K562 (cell line): ENCODE results near the gene RAI1. TPM values are rescaled to one million over a fixed set of nuclear protein-coding genes. Genes with fewer than 3 reads are reported as not detected.
A peak's percentile ranks its signal among the peaks of the same experiment; 100 is the strongest.

Experiments used
- ATAC-seq: fragments of 200-7000 bp; cut with Tn5 transposase; 3 replicates; pipeline ENCODE4 v1.9.1; 2020; ENCODE audit warnings: moderate library complexity
- BruUV-seq: library from RNA; stranded (reverse); fragments of 400-500 nt; replicated peaks from 2 replicates; lab custom pipeline; 2021; lab: Mats Ljungman, UMichigan
- CTCF ChIA-PET: fragments of 300-600 bp; formaldehyde crosslinking; extraction: SDS; loops from one replicate; lab custom pipeline; 2021; ENCODE audit warnings: low intra/inter-chr PET ratio; lab: Yijun Ruan, JAX
- POLR2A ChIA-PET: fragments of 300-600, 350-650 bp; sonication (Branson Sonifier 250); formaldehyde crosslinking; extraction: SDS; loops from one replicate; lab custom pipeline; 2021; ENCODE audit warnings: antibody characterized with exemption, inconsistent platforms; lab: Yijun Ruan, JAX
- DNase-seq, 4 experiments: peaks; one replicate each; pipeline versions ENCODE4 v3.0.0 to v3.0.0-alpha.2; 2011 to 2018; ENCODE audit warnings: low spot score in 3 of 4, mixed read lengths in 3 of 4; ENCODE audit errors: extremely low read depth in 1 of 4
- FAIRE-seq: peaks from 2 replicates; lab custom pipeline; 2011; peaks lifted over from hg19 to GRCh38; lab: Jason Lieb, UNC
- H2AFZ ChIP-seq: 2 replicates; pipeline ENCODE4 v1.6.0; 2011; ENCODE audit warnings: low read depth, low read length, control low read depth, inconsistent platforms
- H3K27ac ChIP-seq: fragments of 200-600 bp; 3 replicates; pipeline ENCODE4 v1.8.0; 2011; ENCODE audit warnings: low read depth, mild to moderate bottlenecking, control low read depth, inconsistent platforms, low read length, moderate library complexity, mixed read lengths; ENCODE audit errors: extremely low read depth
- H3K27me3 ChIP-seq, 2 experiments: fragments of 300-600 bp in 1 of 2; 2 replicates in 1 of 2; 3 replicates in 1 of 2; pipeline versions ENCODE4 v1.6.0 to v1.8.0; 2011; ENCODE audit warnings: inconsistent platforms in 2 of 2, low read length in 2 of 2, mild to moderate bottlenecking in 1 of 2, mixed read lengths in 1 of 2, moderate library complexity in 1 of 2; ENCODE audit not compliant: control insufficient read depth in 2 of 2, insufficient read depth in 2 of 2
- H3K36me3 ChIP-seq: fragments of 300-600 bp; 3 replicates; pipeline ENCODE4 v1.8.0; 2011; ENCODE audit warnings: mild to moderate bottlenecking, low read length, inconsistent platforms; ENCODE audit not compliant: control insufficient read depth, insufficient read depth
- H3K4me1 ChIP-seq, 2 experiments: fragments of 200-600 bp in 1 of 2; replicated peaks in 1 of 2; 2 replicates in 1 of 2; 3 replicates in 1 of 2; pipeline versions ENCODE4 v1.5.1 to v1.8.0; 2011; ENCODE audit warnings: inconsistent platforms in 2 of 2, low read length in 2 of 2, mild to moderate bottlenecking in 1 of 2, mixed read lengths in 1 of 2, moderate library complexity in 1 of 2; ENCODE audit not compliant: control insufficient read depth in 2 of 2, insufficient read depth in 2 of 2
- H3K4me2 ChIP-seq: 2 replicates; pipeline ENCODE4 v1.6.1; 2011; ENCODE audit warnings: low read length, control low read depth, inconsistent platforms, mixed read lengths; ENCODE audit not compliant: insufficient read depth
- H3K4me3 ChIP-seq: fragments of 200-600 bp; sonication (generic), shearing (Covaris generic); 2 replicates; pipeline ENCODE4 v1.5.1; 2016; ENCODE audit warnings: control low read depth, inconsistent platforms
- H3K79me2 ChIP-seq: fragments of 200-600 bp; 3 replicates; pipeline ENCODE4 v1.8.0; 2011; ENCODE audit warnings: low read length, inconsistent platforms; ENCODE audit not compliant: control insufficient read depth, insufficient read depth
- H3K9ac ChIP-seq, 2 experiments: 2 replicates each; pipeline versions ENCODE4 v1.6.0 to v1.6.1; 2011; ENCODE audit warnings: low read depth in 2 of 2, low read length in 2 of 2, control low read depth in 1 of 2, inconsistent platforms in 1 of 2, mild to moderate bottlenecking in 1 of 2, mixed read lengths in 1 of 2; ENCODE audit not compliant: insufficient read depth in 1 of 2
- H3K9me1 ChIP-seq: one replicate; pipeline ENCODE4 v1.6.0; 2011; ENCODE audit warnings: inconsistent platforms, mild to moderate bottlenecking, low read length, moderate library complexity; ENCODE audit not compliant: control insufficient read depth, insufficient read depth
- H3K9me3 ChIP-seq: replicated peaks from 2 replicates; pipeline ENCODE4 v1.5.1; 2011; ENCODE audit warnings: low read depth, low read length, inconsistent platforms; ENCODE audit not compliant: control insufficient read depth, insufficient read depth
- H4K20me1 ChIP-seq: replicated peaks from 2 replicates; pipeline ENCODE4 v1.6.1; 2011; ENCODE audit warnings: low read length, inconsistent platforms, mixed read lengths; ENCODE audit not compliant: control insufficient read depth, insufficient read depth
- ARID4B ChIP-seq: sonication (generic); formaldehyde crosslinking; IDR thresholded peaks from 2 replicates; pipeline ENCODE4 v1.8.0; 2022; ENCODE audit warnings: mild to moderate bottlenecking, missing genetic modification reagents
- EGR1 ChIP-seq: fragments of 450-650 bp; conservative IDR thresholded peaks from 2 replicates; pipeline ENCODE4 v1.6.1; 2017; ENCODE audit warnings: mild to moderate bottlenecking
- MCM3 ChIP-seq: fragments of 450-650 bp; IDR thresholded peaks from 2 replicates; pipeline ENCODE4 v1.6.1; 2016
- NR2C2 ChIP-seq, 2 experiments: fragments of 200-800 bp in 1 of 2; sonication (Bioruptor generic) in 1 of 2; sonication (generic) in 1 of 2; formaldehyde crosslinking in 1 of 2; IDR thresholded peaks; 2 replicates each; pipeline versions ENCODE4 v1.6.1 to v1.8.0; 2016 to 2022; ENCODE audit warnings: mild to moderate bottlenecking in 1 of 2, missing compliant biosample characterization in 1 of 2, missing genetic modification characterization in 1 of 2, missing genetic modification reagents in 1 of 2
- PRDM10 ChIP-seq: fragments of 450-650 bp; IDR thresholded peaks from 2 replicates; pipeline ENCODE4 v1.6.1; 2018; ENCODE audit not compliant: partially characterized antibody
- SREBF2 ChIP-seq: sonication (generic); formaldehyde crosslinking; IDR thresholded peaks from 2 replicates; pipeline ENCODE4 v1.4.0; 2020; ENCODE audit warnings: mild to moderate bottlenecking, missing genetic modification reagents
- UBTF ChIP-seq, 2 experiments: IDR thresholded peaks; 2 replicates each; pipeline ENCODE4 v1.6.1; 2012; ENCODE audit warnings: improper control_type of control experiment in 2 of 2, low read depth in 2 of 2, low read length in 2 of 2, borderline replicate concordance in 1 of 2
- ZFP36 ChIP-seq: fragments of 150-350 bp; IDR thresholded peaks from 2 replicates; pipeline ENCODE4 v1.6.1; 2018; ENCODE audit warnings: low read length, low read depth; ENCODE audit not compliant: partially characterized antibody
- ZKSCAN1 ChIP-seq: fragments of 150-350 bp; IDR thresholded peaks from 2 replicates; pipeline ENCODE4 v1.6.1; 2016; ENCODE audit warnings: low read depth, low read length
- WGBS: fragments of 100-300 bp; shearing (Covaris generic); methylation state at CpG from one replicate; pipeline ENCODE4 v1.1.6; 2016; ENCODE audit warnings: low coverage, mixed read lengths; ENCODE audit not compliant: insufficient coverage; ENCODE audit errors: missing lambda C conversion rate; 5-methylcytosine and 5-hydroxymethylcytosine counted together
- in situ Hi-C: fragments of 300-500 bp; cut with MboI; formaldehyde crosslinking; loops from 4 replicates; pipeline ENCODE4 v1.15.0; 2018; ENCODE audit warnings: inconsistent platforms, mixed read lengths
- intact Hi-C: fragments of 100-400 bp; cut with micrococcal nuclease; formaldehyde crosslinking; loops from 2 replicates; pipeline ENCODE4 v1.14.2; 2022
- polyA plus RNA-seq, 8 experiments: library from polyadenylated mRNA; depleted of rRNA in 4 of 8; stranded (reverse) in 5 of 8; unstranded in 3 of 8; fragments of >200 nt; fragmentation: Nextera tagmentation in 2 of 8; fragmentation: Illumina TruSeq in 1 of 8; extraction: Ambion mirVana in 2 of 8; extraction: Trizol in 1 of 8; gene quantifications; 2 replicates each; pipeline versions ENCODE4 v1.2.1 to v1.2.3, GENCODE V29; 2011 to 2014; ENCODE audit warnings: inconsistent platforms in 1 of 8, missing spikeins in 1 of 8
- total RNA-seq, 7 experiments: library from RNA; depleted of rRNA in 6 of 7; stranded (reverse); fragments of >200 nt in 6 of 7; fragmentation: Illumina TruSeq in 2 of 7; extraction: Trizol in 2 of 7; gene quantifications; 2 replicates each; pipeline versions ENCODE4 v1.2.1 to v1.2.3, GENCODE V29; 2011 to 2021; ENCODE audit warnings: low replicate concordance in 1 of 7

RAI1 gene
- total and polyA plus RNA-seq, 9 of the 15 experiments (the other 6 are each of a cell fraction or from before 2014, with no cell fraction given), result 0.68 to 19.9 (median 5.5) TPM

DNA sequence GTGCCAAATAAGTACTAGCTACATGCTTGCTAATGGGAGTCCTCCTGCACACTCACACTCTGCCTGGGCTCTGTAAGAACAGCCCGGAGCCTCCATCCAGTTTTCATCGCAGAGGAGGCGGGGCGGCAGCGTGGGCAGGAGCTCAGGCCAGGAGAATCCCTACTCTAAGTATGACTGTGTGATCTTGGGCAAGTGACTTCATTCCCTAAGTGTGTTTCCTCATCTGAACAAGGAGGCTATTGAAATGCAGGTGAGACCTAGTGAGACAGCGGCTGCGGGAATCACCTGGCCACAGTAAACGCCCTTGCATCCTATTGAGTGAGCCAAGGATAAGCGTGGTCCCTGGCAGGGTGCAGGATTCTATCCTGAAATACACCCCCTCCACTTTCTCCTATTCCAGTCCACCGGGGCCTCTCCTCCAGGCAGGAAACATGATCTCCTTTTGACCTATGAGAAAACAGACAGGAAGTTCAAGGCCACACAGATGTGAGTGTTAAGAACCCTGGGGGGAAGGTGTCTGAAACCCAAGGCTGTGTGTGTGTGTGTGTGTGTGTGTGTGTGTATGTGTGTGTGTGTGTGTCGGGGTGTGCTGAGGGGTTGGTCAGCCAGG lies 5.2 kb upstream of the RAI1 start:
- Histone ChIP-seq H3K9me1 (no peaks in the 10 kb centered on the region), H3K9ac (no peak overlapping the region), H3K79me2 (no peaks in the 10 kb centered on the region), H3K4me2 (no peak overlapping the region), H2AFZ (no peak overlapping the region), H3K4me1 (peaks cover 2 to 3% of the 10 kb centered on the region in 2 experiments; a peak in 3 of 5 replicates), H4K20me1 (no peaks in the 10 kb centered on the region), H3K27me3 (0 out of 5 replicates have a peak, but pooled peaks cover 0 to 6% of the 10 kb centered on the region in 2 experiments), H3K4me3 (no peak overlapping the region), H3K36me3 (no peaks in the 10 kb centered on the region), H3K27ac (no peak overlapping the region), H3K9me3 (no peaks in the 10 kb centered on the region)
- no TSS peak for BruUV-seq
- 44% methylated on average over 11 of the region's 11 CpGs for WGBS
- DNase-seq (no peak), FAIRE-seq (no peak), ATAC-seq (peak; percentile 45; the same call in 2 of the 3 replicates)
- ChIA-PET POLR2A (interaction anchor here (1.6 kb wide), 1 partner anchor 10 kb away, joined by 6 read pairs; no protein-coding TSS in a partner anchor), CTCF (no interaction called here)
- in situ Hi-C loops (loop anchor here (5.0 kb wide), 1 partner anchor 186 kb away; no protein-coding TSS in a partner anchor), intact Hi-C loops (loop anchor here (10.0 kb wide), 1 partner anchor 239 kb away; no protein-coding TSS in a partner anchor)
- TF ChIP-seq ZKSCAN1 (peak; percentile 56; the same call in 1 of the 2 replicates), EGR1 (0 out of 2 replicates have a peak, but pooled peaks have one; percentile 37), UBTF (IDR thresholded peaks at IDR 0.05; ENCODE audit: borderline replicate concordance in 1 of 2, low read depth in 2 of 2, low read length in 2 of 2) (no peak), MCM3 (0 out of 2 replicates have a peak, but pooled peaks have one; percentile 50), ZFP36 (peak; percentile 23), SREBF2 (CRISPR knock-in tag) (no peak), PRDM10 (peak; percentile 68), NR2C2 (CRISPR knock-in tag; IDR thresholded peaks at IDR 0.05) (no peak), NR2C2 (tag; IDR thresholded peaks at IDR 0.05) (peak; percentile 25; the same call in 1 of the 2 replicates), ARID4B (CRISPR knock-in tag) (no peak)
